Measurements from ENCODE around the gene SLC6A13.

GRCh38 chr12:228846-229200 lies 33.8 kb downstream of the SLC6A13 start:
- TF ChIP-seq, protein P1, sequence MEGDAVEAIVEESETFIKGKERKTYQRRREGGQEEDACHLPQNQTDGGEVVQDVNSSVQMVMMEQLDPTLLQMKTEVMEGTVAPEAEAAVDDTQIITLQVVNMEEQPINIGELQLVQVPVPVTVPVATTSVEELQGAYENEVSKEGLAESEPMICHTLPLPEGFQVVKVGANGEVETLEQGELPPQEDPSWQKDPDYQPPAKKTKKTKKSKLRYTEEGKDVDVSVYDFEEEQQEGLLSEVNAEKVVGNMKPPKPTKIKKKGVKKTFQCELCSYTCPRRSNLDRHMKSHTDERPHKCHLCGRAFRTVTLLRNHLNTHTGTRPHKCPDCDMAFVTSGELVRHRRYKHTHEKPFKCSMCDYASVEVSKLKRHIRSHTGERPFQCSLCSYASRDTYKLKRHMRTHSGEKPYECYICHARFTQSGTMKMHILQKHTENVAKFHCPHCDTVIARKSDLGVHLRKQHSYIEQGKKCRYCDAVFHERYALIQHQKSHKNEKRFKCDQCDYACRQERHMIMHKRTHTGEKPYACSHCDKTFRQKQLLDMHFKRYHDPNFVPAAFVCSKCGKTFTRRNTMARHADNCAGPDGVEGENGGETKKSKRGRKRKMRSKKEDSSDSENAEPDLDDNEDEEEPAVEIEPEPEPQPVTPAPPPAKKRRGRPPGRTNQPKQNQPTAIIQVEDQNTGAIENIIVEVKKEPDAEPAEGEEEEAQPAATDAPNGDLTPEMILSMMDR (IDR thresholded peaks at IDR 0.05): no peak
- TF ChIP-seq POLR2A (IDR thresholded peaks at IDR 0.05): no peak
- TF ChIP-seq POLR2AphosphoS5 (IDR thresholded peaks at IDR 0.05): no peak
- no peak for TF ChIP-seq EP300 (IDR thresholded peaks at IDR 0.05)
